GM23248 (cell line): ENCODE measurements around the gene CNOT6.

Experiments
- EZH2 ChIP-seq: fragments of 200-600 bp; sonication (generic); IDR thresholded peaks from 2 replicates; pipeline ENCODE4 v1.6.1; 2018; ENCODE audit warnings: antibody characterized with exemption, mild to moderate bottlenecking; ENCODE audit not compliant: insufficient read depth, poor library complexity, severe bottlenecking
- EZH2phosphoT487 ChIP-seq: fragments of 200-600 bp; sonication (generic); IDR thresholded peaks from 2 replicates; pipeline ENCODE4 v1.6.1; 2018; ENCODE audit warnings: antibody characterized with exemption, moderate library complexity, mild to moderate bottlenecking, low read depth; ENCODE audit not compliant: insufficient read depth

GRCh38 chr5:180586204-180586603 lies 92.0 kb downstream of the CNOT6 start:
- no peak for TF ChIP-seq EZH2
- no peak for TF ChIP-seq EZH2phosphoT487
